ENCODE data around the gene SNX22.

DNA sequence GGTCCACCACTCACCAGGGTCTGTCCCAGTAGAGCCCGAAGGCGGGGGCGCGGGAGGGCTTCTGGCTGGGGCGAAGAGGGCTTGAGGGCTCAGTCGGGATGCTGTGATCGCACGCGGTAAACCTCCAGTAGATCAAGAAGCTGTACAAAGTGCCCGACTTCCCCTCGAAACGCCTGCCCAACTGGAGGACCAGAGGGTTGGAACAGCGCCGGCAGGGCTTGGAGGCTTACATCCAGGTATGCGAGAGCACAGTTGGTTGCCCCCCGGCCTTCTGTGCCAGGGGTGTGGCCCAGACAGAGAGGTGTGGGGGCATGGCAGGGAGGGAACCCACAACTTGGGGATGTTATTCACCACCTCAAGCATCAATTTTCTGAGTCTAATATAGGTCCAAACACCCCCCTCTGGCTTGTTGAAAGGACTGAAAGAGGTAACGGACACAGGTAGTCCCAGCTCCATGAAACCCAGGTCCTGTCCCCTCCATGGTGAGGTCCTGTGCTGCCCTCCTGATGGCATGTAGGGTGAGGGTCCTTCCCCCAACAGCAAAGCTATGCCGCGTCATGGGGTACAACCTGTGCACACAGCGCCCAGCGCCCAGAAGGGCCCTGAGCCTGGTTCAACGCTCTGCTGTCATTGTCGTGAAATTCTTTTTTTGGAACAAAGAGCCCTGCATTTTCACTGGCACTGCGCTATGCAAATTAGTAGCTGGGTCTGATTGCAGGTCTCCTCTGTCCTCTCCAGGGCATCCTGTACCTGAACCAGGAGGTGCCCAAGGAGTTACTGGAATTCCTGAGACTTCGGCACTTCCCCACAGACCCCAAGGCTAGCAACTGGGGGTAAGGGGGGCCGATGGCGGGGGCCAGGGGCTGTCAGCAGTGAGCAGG lies 1.2 kb downstream of the SNX22 start:
- no peak for TF ChIP-seq EP300 (IDR thresholded peaks at IDR 0.05)
- TF ChIP-seq, protein P1, sequence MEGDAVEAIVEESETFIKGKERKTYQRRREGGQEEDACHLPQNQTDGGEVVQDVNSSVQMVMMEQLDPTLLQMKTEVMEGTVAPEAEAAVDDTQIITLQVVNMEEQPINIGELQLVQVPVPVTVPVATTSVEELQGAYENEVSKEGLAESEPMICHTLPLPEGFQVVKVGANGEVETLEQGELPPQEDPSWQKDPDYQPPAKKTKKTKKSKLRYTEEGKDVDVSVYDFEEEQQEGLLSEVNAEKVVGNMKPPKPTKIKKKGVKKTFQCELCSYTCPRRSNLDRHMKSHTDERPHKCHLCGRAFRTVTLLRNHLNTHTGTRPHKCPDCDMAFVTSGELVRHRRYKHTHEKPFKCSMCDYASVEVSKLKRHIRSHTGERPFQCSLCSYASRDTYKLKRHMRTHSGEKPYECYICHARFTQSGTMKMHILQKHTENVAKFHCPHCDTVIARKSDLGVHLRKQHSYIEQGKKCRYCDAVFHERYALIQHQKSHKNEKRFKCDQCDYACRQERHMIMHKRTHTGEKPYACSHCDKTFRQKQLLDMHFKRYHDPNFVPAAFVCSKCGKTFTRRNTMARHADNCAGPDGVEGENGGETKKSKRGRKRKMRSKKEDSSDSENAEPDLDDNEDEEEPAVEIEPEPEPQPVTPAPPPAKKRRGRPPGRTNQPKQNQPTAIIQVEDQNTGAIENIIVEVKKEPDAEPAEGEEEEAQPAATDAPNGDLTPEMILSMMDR (IDR thresholded peaks at IDR 0.05) = no peak

Data from esophagus muscularis mucosa (tissue), 3 donors.